ENCODE data around the gene PAK4.
"Not testable (repeated sequence)": the region's sequence is repeated elsewhere in the genome, so short reads cannot be mapped to it uniquely, and the experiment has no call there.

Gene PAK4

DNA sequence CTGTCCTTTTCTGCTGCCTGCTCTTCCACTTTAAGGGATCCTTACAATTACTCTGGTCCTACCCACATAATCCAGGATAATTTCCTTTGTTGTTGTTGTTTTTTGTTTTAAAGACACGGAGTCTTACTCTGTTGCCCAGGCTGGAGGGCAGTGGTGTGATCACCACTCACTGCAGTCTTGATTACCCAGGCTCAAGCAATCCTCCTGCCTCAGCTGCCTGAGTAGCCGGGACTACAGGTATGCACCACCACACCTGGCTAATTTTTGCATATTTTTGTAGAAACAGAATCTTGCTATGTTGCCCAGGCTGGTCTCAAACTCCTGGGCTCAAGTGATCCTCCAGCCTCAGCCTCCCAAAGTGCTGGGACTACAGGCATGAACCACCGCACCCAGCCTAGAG lies 89.7 kb downstream of the PAK4 start:
- DNase-seq: not testable (repeated sequence)

DNA sequence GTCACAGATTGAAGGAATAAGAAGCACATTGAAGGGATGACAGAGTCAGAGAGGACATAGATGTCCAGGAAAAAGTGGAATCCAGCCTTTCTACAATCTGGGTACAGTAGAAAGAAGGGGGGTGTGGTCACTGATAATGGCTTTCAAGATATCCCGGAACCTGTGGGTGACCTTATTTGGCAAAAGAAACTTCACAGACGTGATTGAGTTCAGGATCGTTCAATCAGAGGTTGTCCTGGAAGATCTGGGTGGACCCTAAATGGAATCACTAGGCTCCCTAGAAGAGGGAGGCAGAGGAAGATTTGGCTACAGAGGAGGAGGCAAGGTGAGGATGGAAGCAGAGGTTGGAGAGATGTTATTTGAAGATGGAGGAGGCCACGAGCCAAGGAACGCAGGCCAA lies 91.5 kb downstream of the PAK4 start:
- DNase-seq: no peak

DNA sequence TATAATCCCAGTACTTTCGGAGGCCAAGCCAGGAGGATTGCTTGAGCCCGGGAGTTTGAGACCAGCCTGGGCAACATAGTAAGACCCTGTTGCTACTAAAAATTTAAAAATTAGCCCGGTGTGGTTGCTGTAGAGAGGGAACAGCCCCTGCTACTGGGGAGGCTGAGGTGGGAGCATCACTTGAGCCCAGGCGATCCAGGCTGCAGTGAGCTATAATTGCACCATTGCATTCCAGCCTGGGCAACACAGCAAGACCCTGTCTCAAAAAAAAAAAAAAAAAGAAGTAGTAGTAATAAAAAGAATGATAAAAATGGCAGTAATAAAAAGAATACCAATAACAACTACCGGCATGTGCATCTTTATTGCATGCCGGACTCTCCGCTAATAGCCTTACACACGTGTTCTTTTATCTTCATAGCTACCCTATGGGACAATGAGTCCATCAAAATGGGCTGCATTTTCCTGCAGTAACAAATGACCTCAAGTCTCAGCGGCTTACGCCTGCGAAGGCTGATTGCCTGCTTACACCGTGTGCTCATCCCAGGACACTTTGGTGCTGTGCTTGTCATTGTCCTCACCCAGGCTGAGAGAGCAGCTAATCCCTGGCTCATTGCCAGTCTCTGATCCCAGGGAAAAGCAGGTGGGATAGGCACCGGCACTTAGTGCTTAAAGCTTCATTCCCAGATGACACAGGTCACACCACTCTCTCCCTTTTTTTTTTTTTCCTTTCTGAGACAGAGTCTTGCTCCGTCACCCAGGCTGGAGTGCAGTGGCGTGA lies 92.8 kb downstream of the PAK4 start:
- no peak for DNase-seq

DNA sequence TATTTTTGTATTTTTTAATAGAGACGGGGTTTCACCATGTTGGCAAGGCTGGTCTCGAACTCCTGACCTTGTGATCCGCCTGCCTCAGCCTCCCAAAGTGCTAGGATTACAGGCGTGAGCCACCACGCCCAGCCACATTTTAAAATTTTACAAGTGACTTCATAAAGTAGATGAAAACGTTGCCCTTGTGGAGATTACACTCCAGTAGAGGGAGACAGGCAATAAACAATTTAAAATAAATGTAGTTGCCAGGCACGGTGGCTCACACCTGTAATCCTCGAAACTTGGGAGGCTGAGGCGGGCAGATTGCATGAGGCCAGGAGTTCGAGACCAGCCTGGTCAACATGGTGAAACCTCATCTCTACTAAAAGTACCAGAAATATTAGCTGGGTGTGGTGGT lies 93.5 kb downstream of the PAK4 start:
- not testable (repeated sequence) for DNase-seq

DNA sequence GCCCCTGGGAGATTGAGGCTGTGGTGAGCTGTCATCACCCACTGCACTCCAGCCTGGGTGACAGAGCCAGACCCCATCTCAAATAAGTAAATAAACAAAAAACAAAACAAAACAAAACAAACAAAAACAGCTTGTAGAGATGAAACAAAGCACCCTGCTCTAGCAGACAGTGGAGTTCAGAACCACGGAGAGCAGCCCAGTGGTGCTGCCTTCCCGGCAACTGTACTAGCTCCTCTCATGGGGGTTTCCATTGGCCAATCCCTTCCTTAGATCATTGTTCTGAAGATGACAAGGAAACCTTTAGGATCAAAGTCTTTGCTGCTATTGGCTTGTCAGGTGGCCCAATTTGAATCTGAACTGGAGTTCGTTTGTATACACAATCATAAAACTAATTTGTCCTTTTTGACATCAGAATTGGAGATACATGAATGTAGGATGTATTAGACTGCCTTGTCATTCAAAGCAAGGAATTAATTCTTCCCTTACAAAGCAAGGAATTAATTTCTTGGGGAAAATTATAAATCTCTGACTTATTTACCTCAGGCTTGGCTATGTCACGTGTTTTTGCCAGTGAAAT lies 98.2 kb downstream of the PAK4 start:
- DNase-seq: no peak

DNA sequence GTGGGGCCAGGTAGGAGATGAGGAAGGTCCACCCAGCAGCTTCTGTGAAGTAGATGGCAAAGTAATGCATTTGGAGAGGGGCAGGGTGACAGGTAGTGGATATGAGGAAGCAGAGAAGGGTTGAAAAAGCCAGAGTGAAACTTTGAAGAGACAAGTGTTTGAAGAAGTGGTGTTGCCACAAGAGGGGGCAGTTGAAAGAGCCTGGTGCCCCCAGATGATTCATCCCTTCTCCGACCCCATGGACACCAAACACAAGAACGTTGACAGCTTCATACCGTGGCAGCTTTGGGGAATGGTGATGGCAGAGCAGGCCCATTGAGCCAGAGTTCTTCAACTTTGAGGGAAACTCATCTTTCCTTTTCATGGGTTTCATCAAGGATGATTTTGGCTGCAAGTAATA lies 99.3 kb downstream of the PAK4 start:
- no peak for DNase-seq

Data from NK-92 treated with Interleukin-12 subunit alpha and Interleukin-12 subunit beta, amount 100 ng/mL, for 24 hours (cell line).